K562 (cell line): Measurements from ENCODE around the gene SKIC8. TPM values are rescaled to one million over a fixed set of nuclear protein-coding genes. Genes with fewer than 3 reads are reported as not detected.

ENCODE experiments used
- ATAC-seq: fragments of 200-7000 bp; cut with Tn5 transposase; 3 replicates; pipeline ENCODE4 v1.9.1; 2020; ENCODE audit warnings: moderate library complexity
- BruUV-seq: library from RNA; stranded (reverse); fragments of 400-500 nt; replicated peaks from 2 replicates; lab custom pipeline; 2021; lab: Mats Ljungman, UMichigan
- CTCF ChIA-PET: fragments of 300-600 bp; formaldehyde crosslinking; extraction: SDS; loops from one replicate; lab custom pipeline; 2021; ENCODE audit warnings: low intra/inter-chr PET ratio; lab: Yijun Ruan, JAX
- POLR2A ChIA-PET: fragments of 300-600, 350-650 bp; sonication (Branson Sonifier 250); formaldehyde crosslinking; extraction: SDS; loops from one replicate; lab custom pipeline; 2021; ENCODE audit warnings: antibody characterized with exemption, inconsistent platforms; lab: Yijun Ruan, JAX
- DNase-seq, 4 experiments: peaks; one replicate each; pipeline versions ENCODE4 v3.0.0 to v3.0.0-alpha.2; 2011 to 2018; ENCODE audit warnings: low spot score in 3 of 4, mixed read lengths in 3 of 4; ENCODE audit errors: extremely low read depth in 1 of 4
- FAIRE-seq: peaks from 2 replicates; lab custom pipeline; 2011; peaks lifted over from hg19 to GRCh38; lab: Jason Lieb, UNC
- H2AFZ ChIP-seq: 2 replicates; pipeline ENCODE4 v1.6.0; 2011; ENCODE audit warnings: low read depth, low read length, control low read depth, inconsistent platforms
- H3K27ac ChIP-seq: fragments of 200-600 bp; 3 replicates; pipeline ENCODE4 v1.8.0; 2011; ENCODE audit warnings: low read depth, mild to moderate bottlenecking, control low read depth, inconsistent platforms, low read length, moderate library complexity, mixed read lengths; ENCODE audit errors: extremely low read depth
- H3K27me3 ChIP-seq, 2 experiments: fragments of 300-600 bp in 1 of 2; 2 replicates in 1 of 2; 3 replicates in 1 of 2; pipeline versions ENCODE4 v1.6.0 to v1.8.0; 2011; ENCODE audit warnings: inconsistent platforms in 2 of 2, low read length in 2 of 2, mild to moderate bottlenecking in 1 of 2, mixed read lengths in 1 of 2, moderate library complexity in 1 of 2; ENCODE audit not compliant: control insufficient read depth in 2 of 2, insufficient read depth in 2 of 2
- H3K36me3 ChIP-seq: fragments of 300-600 bp; 3 replicates; pipeline ENCODE4 v1.8.0; 2011; ENCODE audit warnings: mild to moderate bottlenecking, low read length, inconsistent platforms; ENCODE audit not compliant: control insufficient read depth, insufficient read depth
- H3K4me1 ChIP-seq, 2 experiments: fragments of 200-600 bp in 1 of 2; replicated peaks in 1 of 2; 2 replicates in 1 of 2; 3 replicates in 1 of 2; pipeline versions ENCODE4 v1.5.1 to v1.8.0; 2011; ENCODE audit warnings: inconsistent platforms in 2 of 2, low read length in 2 of 2, mild to moderate bottlenecking in 1 of 2, mixed read lengths in 1 of 2, moderate library complexity in 1 of 2; ENCODE audit not compliant: control insufficient read depth in 2 of 2, insufficient read depth in 2 of 2
- H3K4me2 ChIP-seq: 2 replicates; pipeline ENCODE4 v1.6.1; 2011; ENCODE audit warnings: low read length, control low read depth, inconsistent platforms, mixed read lengths; ENCODE audit not compliant: insufficient read depth
- H3K4me3 ChIP-seq: fragments of 200-600 bp; sonication (generic), shearing (Covaris generic); 2 replicates; pipeline ENCODE4 v1.5.1; 2016; ENCODE audit warnings: control low read depth, inconsistent platforms
- H3K79me2 ChIP-seq: fragments of 200-600 bp; 3 replicates; pipeline ENCODE4 v1.8.0; 2011; ENCODE audit warnings: low read length, inconsistent platforms; ENCODE audit not compliant: control insufficient read depth, insufficient read depth
- H3K9ac ChIP-seq, 2 experiments: 2 replicates each; pipeline versions ENCODE4 v1.6.0 to v1.6.1; 2011; ENCODE audit warnings: low read depth in 2 of 2, low read length in 2 of 2, control low read depth in 1 of 2, inconsistent platforms in 1 of 2, mild to moderate bottlenecking in 1 of 2, mixed read lengths in 1 of 2; ENCODE audit not compliant: insufficient read depth in 1 of 2
- H3K9me1 ChIP-seq: one replicate; pipeline ENCODE4 v1.6.0; 2011; ENCODE audit warnings: inconsistent platforms, mild to moderate bottlenecking, low read length, moderate library complexity; ENCODE audit not compliant: control insufficient read depth, insufficient read depth
- H3K9me3 ChIP-seq: replicated peaks from 2 replicates; pipeline ENCODE4 v1.5.1; 2011; ENCODE audit warnings: low read depth, low read length, inconsistent platforms; ENCODE audit not compliant: control insufficient read depth, insufficient read depth
- H4K20me1 ChIP-seq: replicated peaks from 2 replicates; pipeline ENCODE4 v1.6.1; 2011; ENCODE audit warnings: low read length, inconsistent platforms, mixed read lengths; ENCODE audit not compliant: control insufficient read depth, insufficient read depth
- C11orf30 ChIP-seq: fragments of 450-650 bp; IDR thresholded peaks from 2 replicates; pipeline ENCODE4 v1.6.1; 2016; ENCODE audit warnings: low read depth, mild to moderate bottlenecking
- NUFIP1 ChIP-seq: fragments of 450-650 bp; IDR thresholded peaks from 2 replicates; pipeline ENCODE4 v1.6.1; 2018; ENCODE audit not compliant: partially characterized antibody
- ZNF239 ChIP-seq: fragments of 250-450 bp; sonication (Bioruptor Pico); IDR thresholded peaks from 2 replicates; pipeline ENCODE4 v1.4.0; 2020; ENCODE audit warnings: mild to moderate bottlenecking
- ZNF316 ChIP-seq: fragments of 450-650 bp; IDR thresholded peaks from 2 replicates; pipeline ENCODE4 v1.6.1; 2016
- WGBS: fragments of 100-300 bp; shearing (Covaris generic); methylation state at CpG from one replicate; pipeline ENCODE4 v1.1.6; 2016; ENCODE audit warnings: low coverage, mixed read lengths; ENCODE audit not compliant: insufficient coverage; ENCODE audit errors: missing lambda C conversion rate; 5-methylcytosine and 5-hydroxymethylcytosine counted together
- in situ Hi-C: fragments of 300-500 bp; cut with MboI; formaldehyde crosslinking; loops from 4 replicates; pipeline ENCODE4 v1.15.0; 2018; ENCODE audit warnings: inconsistent platforms, mixed read lengths
- intact Hi-C: fragments of 100-400 bp; cut with micrococcal nuclease; formaldehyde crosslinking; loops from 2 replicates; pipeline ENCODE4 v1.14.2; 2022
- polyA plus RNA-seq, 8 experiments: library from polyadenylated mRNA; depleted of rRNA in 4 of 8; stranded (reverse) in 5 of 8; unstranded in 3 of 8; fragments of >200 nt; fragmentation: Nextera tagmentation in 2 of 8; fragmentation: Illumina TruSeq in 1 of 8; extraction: Ambion mirVana in 2 of 8; extraction: Trizol in 1 of 8; gene quantifications; 2 replicates each; pipeline versions ENCODE4 v1.2.1 to v1.2.3, GENCODE V29; 2011 to 2014; ENCODE audit warnings: inconsistent platforms in 1 of 8, missing spikeins in 1 of 8
- total RNA-seq, 7 experiments: library from RNA; depleted of rRNA in 6 of 7; stranded (reverse); fragments of >200 nt in 6 of 7; fragmentation: Illumina TruSeq in 2 of 7; extraction: Trizol in 2 of 7; gene quantifications; 2 replicates each; pipeline versions ENCODE4 v1.2.1 to v1.2.3, GENCODE V29; 2011 to 2021; ENCODE audit warnings: low replicate concordance in 1 of 7

SKIC8 gene
- total and polyA plus RNA-seq, 9 of the 15 experiments (the other 6 are each of a cell fraction or from before 2014, with no cell fraction given), result 79.5 to 389 (median 146) TPM

DNA sequence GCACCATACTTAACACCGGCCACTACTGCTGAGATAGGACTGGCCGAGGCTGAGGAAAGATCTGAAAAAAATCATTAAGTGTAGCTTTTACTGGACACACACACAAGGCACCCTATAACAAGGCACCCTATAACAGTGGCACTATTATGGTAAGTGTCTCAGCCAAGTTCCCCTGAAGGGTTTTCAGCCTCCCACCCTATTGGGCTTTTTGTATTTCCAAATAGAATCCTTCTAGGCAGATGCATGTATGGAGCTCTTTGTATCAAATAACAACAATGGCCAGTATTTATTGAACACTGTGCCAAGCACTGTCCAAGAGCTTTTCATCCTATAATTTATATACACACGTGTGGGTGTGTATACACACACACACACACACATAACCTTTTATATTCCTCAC, 41.7 kb downstream of the SKIC8 start:
- ChIA-PET CTCF (no interaction called here), POLR2A (interaction anchor here (0.8 to 1.3 kb wide), 3 partner anchors 10 to 42 kb away, joined by 3 to 5 read pairs (median 3); partner anchors contain the start of gene SKIC8)
- H3K79me2 ChIP-seq, result no peaks in the 10 kb centered on the region
- DNase-seq (no peak), ATAC-seq (no peak), FAIRE-seq (no peak)
- in situ Hi-C loops (no loop called here), intact Hi-C loops (no loop called here)
- H3K4me2 ChIP-seq, result no peak overlapping the region
- no peaks in the 10 kb centered on the region for H3K27me3 ChIP-seq
- H3K36me3 ChIP-seq, result no peaks in the 10 kb centered on the region
- H3K27ac ChIP-seq, result no peak overlapping the region
- BruUV-seq, result no TSS peak
- H4K20me1 ChIP-seq, result no peaks in the 10 kb centered on the region
- H3K9me1 ChIP-seq, result no peaks in the 10 kb centered on the region
- H3K9ac ChIP-seq, result no peak overlapping the region
- peaks cover 0 to 9% of the 10 kb centered on the region in 2 experiments; a peak in 2 of 5 replicates for H3K4me1 ChIP-seq
- no peak for TF ChIP-seq ZNF239 (CRISPR knock-in tag)
- H3K4me3 ChIP-seq, result no peak overlapping the region
- H3K9me3 ChIP-seq, result no peaks in the 10 kb centered on the region
- H2AFZ ChIP-seq, result no peak overlapping the region
- 38% methylated on average over 3 of the region's 3 CpGs for WGBS

DNA sequence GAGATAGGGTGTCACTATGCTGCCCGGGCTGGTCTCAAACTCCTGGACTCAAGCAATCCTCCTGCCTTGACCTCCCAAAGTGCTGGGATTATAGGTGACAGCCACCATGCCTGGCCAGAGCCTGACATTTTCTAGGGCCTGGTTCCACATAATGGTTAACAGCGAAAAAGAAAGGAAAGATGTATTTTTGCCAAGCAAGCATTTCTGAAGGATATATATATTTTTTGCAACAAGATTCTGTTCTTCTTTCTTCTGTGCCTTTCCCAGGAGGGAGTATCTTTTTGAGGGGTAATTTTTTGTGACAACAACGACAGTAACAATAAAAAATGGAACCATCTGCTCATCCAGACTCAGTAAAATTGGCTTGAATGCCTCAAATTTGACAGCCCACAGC, 43.4 kb downstream of the SKIC8 start:
- ChIA-PET POLR2A (interaction anchor here (1.3 kb wide), 1 partner anchor 136 kb away, joined by 3 read pairs; no protein-coding TSS in a partner anchor), CTCF (no interaction called here)
- TF ChIP-seq C11orf30 (peak; percentile 30), ZNF316 (peak; percentile 58), NUFIP1 (no peak)
- H3K9ac ChIP-seq, result no peak overlapping the region
- ATAC-seq, result no peak
- no peak overlapping the region for H2AFZ ChIP-seq
- H3K79me2 ChIP-seq, result no peaks in the 10 kb centered on the region
- H3K9me3 ChIP-seq, result no peaks in the 10 kb centered on the region
- H3K4me1 ChIP-seq, result peaks cover 0 to 9% of the 10 kb centered on the region in 2 experiments; a peak in 2 of 5 replicates
- in situ Hi-C loops, result no loop called here
- no peak for DNase-seq
- WGBS, result 34% methylated on average over 3 of the region's 3 CpGs
- BruUV-seq, result no TSS peak
- H3K27ac ChIP-seq, result no peak overlapping the region
- H3K36me3 ChIP-seq, result no peaks in the 10 kb centered on the region
- no peak overlapping the region for H3K4me3 ChIP-seq
- H3K9me1 ChIP-seq, result no peaks in the 10 kb centered on the region
- H3K4me2 ChIP-seq, result no peak overlapping the region
- no peak for FAIRE-seq
- no peaks in the 10 kb centered on the region for H3K27me3 ChIP-seq
- no peaks in the 10 kb centered on the region for H4K20me1 ChIP-seq
- intact Hi-C loops, result no loop called here
